ENCODE data around the gene GFRA4.

Gene GFRA4

DNA sequence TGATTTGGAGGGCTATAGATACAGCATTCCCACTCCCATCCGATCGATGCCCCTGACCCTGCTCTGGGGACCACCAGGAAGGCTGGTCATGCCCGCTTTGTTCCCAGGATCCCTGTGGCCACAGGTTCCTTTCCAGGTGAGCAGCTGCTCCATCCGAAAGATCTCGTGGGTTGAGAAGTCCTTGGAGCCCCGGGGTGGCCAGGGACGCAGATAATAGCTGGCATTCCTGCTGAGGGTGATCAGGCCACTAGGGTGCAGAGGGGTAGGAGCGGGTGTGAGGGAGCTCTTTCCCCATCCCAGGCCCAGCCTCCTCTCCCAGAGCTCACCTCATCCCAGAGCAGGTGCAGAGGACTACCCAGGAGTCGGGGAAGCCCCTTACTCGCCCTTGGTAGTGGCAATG is 11.2 kb upstream of the GFRA4 start:
- Histone ChIP-seq H3K4me1 (ENCODE audit: control insufficient read depth in 2 of 2, insufficient read depth in 2 of 2, low read length in 2 of 2) (peaks cover 0 to 5% of the 10 kb centered on the region in 2 donors), H3K27me3 (ENCODE audit: control insufficient read depth in 2 of 2, insufficient read depth in 2 of 2, low read length in 2 of 2) (peaks cover 12 to 23% of the 10 kb centered on the region in 2 donors), H3K9me3 (ENCODE audit: control insufficient read depth in 2 of 2, low read length in 2 of 2) (no peaks in the 10 kb centered on the region), H3K27ac (ENCODE audit: low read depth in 2 of 2, low read length in 2 of 2) (no peak overlapping the region), H3K36me3 (ENCODE audit: control insufficient read depth in 2 of 2, insufficient read depth in 2 of 2, low read length in 2 of 2) (no peaks in the 10 kb centered on the region), H3K9ac (ENCODE audit: low read depth in 1 of 2, low read length in 2 of 2) (no peak overlapping the region), H3K4me3 (ENCODE audit: low read length in 2 of 2) (no peak overlapping the region)

DNA sequence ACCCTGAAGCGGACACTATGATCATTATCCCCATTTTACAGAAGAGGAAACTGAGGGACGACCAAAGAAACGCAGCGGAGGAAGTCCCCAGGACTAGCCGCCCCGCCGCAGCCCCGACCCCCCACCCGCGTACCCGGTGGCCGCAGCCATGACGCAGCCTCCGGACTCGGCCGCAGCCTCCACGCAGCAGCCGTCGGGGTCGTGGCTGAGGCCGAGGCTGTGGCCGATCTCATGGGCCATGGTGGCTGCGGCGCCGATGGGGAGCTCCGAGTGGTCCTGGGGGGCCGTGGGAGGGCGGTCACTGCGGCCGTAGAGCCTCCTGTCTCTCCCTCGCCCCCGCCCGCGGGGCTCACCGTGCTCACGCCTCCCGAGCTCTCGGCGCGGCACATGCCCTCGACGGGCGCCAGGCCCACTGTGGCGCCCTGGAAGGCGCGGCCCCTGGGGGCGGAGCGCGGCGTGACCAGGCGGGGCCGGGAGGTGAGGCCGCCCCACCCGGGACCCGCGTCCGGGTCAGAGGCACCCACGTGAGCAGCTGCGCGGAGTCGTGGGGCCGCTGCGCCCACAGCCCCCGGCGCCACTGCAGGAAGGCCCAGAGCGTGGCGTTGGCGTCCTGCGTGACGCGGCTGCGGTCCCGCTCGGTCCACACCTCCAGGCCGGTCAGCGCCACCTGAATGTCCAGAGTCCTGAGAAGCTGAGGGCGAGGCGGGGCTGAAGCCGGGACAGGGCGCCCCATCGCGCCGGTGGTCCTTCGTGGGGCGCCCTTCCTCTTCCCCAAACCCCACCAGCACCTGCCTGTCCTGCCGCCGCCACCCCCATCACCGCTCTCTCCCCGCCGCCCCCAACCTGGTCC is 10.2 kb upstream of the GFRA4 start:
- H3K27ac ChIP-seq (ENCODE audit: low read depth in 2 of 2, low read length in 2 of 2) = no peak overlapping the region
- H3K4me1 ChIP-seq (ENCODE audit: control insufficient read depth in 2 of 2, insufficient read depth in 2 of 2, low read length in 2 of 2) = peaks cover 0 to 5% of the 10 kb centered on the region in 2 donors
- no peaks in the 10 kb centered on the region for H3K9me3 ChIP-seq (ENCODE audit: control insufficient read depth in 2 of 2, low read length in 2 of 2)
- H3K27me3 ChIP-seq (ENCODE audit: control insufficient read depth in 2 of 2, insufficient read depth in 2 of 2, low read length in 2 of 2) = peaks cover 12 to 23% of the 10 kb centered on the region in 2 donors
- H3K4me3 ChIP-seq (ENCODE audit: low read length in 2 of 2) = no peak overlapping the region
- no peaks in the 10 kb centered on the region for H3K36me3 ChIP-seq (ENCODE audit: control insufficient read depth in 2 of 2, insufficient read depth in 2 of 2, low read length in 2 of 2)
- no peak overlapping the region for H3K9ac ChIP-seq (ENCODE audit: low read depth in 1 of 2, low read length in 2 of 2)

DNA sequence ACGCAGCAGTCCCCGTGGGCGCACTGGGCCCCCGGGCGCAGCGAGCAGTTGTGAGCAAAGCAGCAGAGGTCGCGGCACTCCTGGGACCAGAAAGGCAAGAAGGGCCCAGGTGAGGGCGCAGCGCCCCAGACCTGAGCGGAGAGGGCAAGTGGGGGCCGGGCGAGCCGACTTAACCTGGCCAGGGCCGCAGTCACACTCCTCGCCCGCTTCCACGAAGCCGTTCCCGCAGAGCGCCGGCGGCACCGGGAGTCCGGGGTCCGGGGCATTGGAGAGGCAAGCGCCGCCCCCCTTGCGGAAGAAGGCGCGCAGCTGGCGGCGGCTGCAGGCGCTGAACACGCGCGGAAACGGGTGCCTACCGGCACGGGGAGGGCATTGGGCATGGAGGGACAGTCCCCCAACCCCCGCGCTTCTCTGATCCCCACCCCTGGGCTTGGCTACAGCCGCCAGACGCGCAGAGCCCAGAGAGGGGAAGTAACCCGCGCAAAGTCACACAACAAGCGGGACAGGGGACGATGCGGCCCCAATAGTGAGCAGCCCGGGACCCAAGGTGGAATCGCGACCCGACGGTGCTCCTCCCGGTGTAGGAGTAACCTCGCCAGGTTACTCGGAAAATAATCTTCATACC is 9.5 kb upstream of the GFRA4 start:
- Histone ChIP-seq H3K9me3 (ENCODE audit: control insufficient read depth in 2 of 2, low read length in 2 of 2) (no peaks in the 10 kb centered on the region), H3K4me3 (ENCODE audit: low read length in 2 of 2) (no peak overlapping the region), H3K27ac (ENCODE audit: low read depth in 2 of 2, low read length in 2 of 2) (no peak overlapping the region), H3K27me3 (ENCODE audit: control insufficient read depth in 2 of 2, insufficient read depth in 2 of 2, low read length in 2 of 2) (peaks cover 12 to 23% of the 10 kb centered on the region in 2 donors), H3K9ac (ENCODE audit: low read depth in 1 of 2, low read length in 2 of 2) (no peak overlapping the region), H3K36me3 (ENCODE audit: control insufficient read depth in 2 of 2, insufficient read depth in 2 of 2, low read length in 2 of 2) (no peaks in the 10 kb centered on the region), H3K4me1 (ENCODE audit: control insufficient read depth in 2 of 2, insufficient read depth in 2 of 2, low read length in 2 of 2) (peaks cover 0 to 5% of the 10 kb centered on the region in 2 donors)

- H3K27ac ChIP-seq (ENCODE audit: low read depth in 2 of 2, low read length in 2 of 2) = no peak overlapping the region
- H3K4me1 ChIP-seq (ENCODE audit: control insufficient read depth in 2 of 2, insufficient read depth in 2 of 2, low read length in 2 of 2) = peaks cover 0 to 4% of the 10 kb centered on the region in 2 donors
- H3K4me3 ChIP-seq (ENCODE audit: low read length in 2 of 2) = no peak overlapping the region
- H3K36me3 ChIP-seq (ENCODE audit: control insufficient read depth in 2 of 2, insufficient read depth in 2 of 2, low read length in 2 of 2) = no peaks in the 10 kb centered on the region
- no peak overlapping the region for H3K9ac ChIP-seq (ENCODE audit: low read depth in 1 of 2, low read length in 2 of 2)
- H3K27me3 ChIP-seq (ENCODE audit: control insufficient read depth in 2 of 2, insufficient read depth in 2 of 2, low read length in 2 of 2) = peaks cover 12 to 24% of the 10 kb centered on the region in 2 donors
- no peaks in the 10 kb centered on the region for H3K9me3 ChIP-seq (ENCODE audit: control insufficient read depth in 2 of 2, low read length in 2 of 2)
Observed at GRCh38 chr20:3671986-3672546, 8.9 kb upstream of the GFRA4 start.

DNA sequence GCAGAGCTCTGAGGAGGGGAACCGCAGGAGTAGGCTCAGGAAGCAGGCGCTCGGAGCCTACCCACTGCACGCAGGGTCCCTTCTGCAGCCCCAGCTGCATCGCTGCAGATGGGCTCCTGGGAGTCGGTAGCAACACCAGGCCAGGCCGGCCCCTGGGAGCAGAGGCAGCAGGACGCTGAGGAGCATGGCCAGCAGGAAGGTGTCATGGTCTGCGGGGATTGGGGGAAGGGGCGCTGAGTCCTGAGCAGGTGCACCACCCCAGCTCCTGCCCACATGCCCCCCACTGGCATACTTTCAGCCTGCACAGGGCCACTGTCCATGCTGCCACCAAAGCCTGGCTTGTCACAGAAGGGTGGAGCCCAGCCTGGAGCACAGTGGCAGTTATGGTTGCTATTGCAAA is 7.7 kb upstream of the GFRA4 start:
- Histone ChIP-seq H3K9me3 (ENCODE audit: control insufficient read depth in 2 of 2, low read length in 2 of 2) (no peaks in the 10 kb centered on the region), H3K4me3 (ENCODE audit: low read length in 2 of 2) (no peak overlapping the region), H3K4me1 (ENCODE audit: control insufficient read depth in 2 of 2, insufficient read depth in 2 of 2, low read length in 2 of 2) (no peaks in the 10 kb centered on the region), H3K27me3 (ENCODE audit: control insufficient read depth in 2 of 2, insufficient read depth in 2 of 2, low read length in 2 of 2) (peaks cover 12 to 26% of the 10 kb centered on the region in 2 donors), H3K9ac (ENCODE audit: low read depth in 1 of 2, low read length in 2 of 2) (no peak overlapping the region), H3K27ac (ENCODE audit: low read depth in 2 of 2, low read length in 2 of 2) (no peak overlapping the region), H3K36me3 (ENCODE audit: control insufficient read depth in 2 of 2, insufficient read depth in 2 of 2, low read length in 2 of 2) (no peaks in the 10 kb centered on the region)

GRCh38 chr20:3670511-3670910 is 7.3 kb upstream of the GFRA4 start:
- Histone ChIP-seq H3K9ac (ENCODE audit: low read depth in 1 of 2, low read length in 2 of 2) (no peak overlapping the region), H3K4me3 (ENCODE audit: low read length in 2 of 2) (no peak overlapping the region), H3K27ac (ENCODE audit: low read depth in 2 of 2, low read length in 2 of 2) (no peak overlapping the region), H3K36me3 (ENCODE audit: control insufficient read depth in 2 of 2, insufficient read depth in 2 of 2, low read length in 2 of 2) (no peaks in the 10 kb centered on the region), H3K27me3 (ENCODE audit: control insufficient read depth in 2 of 2, insufficient read depth in 2 of 2, low read length in 2 of 2) (peaks cover 12 to 25% of the 10 kb centered on the region in 2 donors), H3K9me3 (ENCODE audit: control insufficient read depth in 2 of 2, low read length in 2 of 2) (no peaks in the 10 kb centered on the region), H3K4me1 (ENCODE audit: control insufficient read depth in 2 of 2, insufficient read depth in 2 of 2, low read length in 2 of 2) (no peaks in the 10 kb centered on the region)

GRCh38 chr20:3669710-3670367 is 6.6 kb upstream of the GFRA4 start:
- Histone ChIP-seq H3K9ac (ENCODE audit: low read depth in 1 of 2, low read length in 2 of 2) (no peak overlapping the region), H3K27ac (ENCODE audit: low read depth in 2 of 2, low read length in 2 of 2) (no peak overlapping the region), H3K9me3 (ENCODE audit: control insufficient read depth in 2 of 2, low read length in 2 of 2) (no peaks in the 10 kb centered on the region), H3K4me1 (ENCODE audit: control insufficient read depth in 2 of 2, insufficient read depth in 2 of 2, low read length in 2 of 2) (no peaks in the 10 kb centered on the region), H3K36me3 (ENCODE audit: control insufficient read depth in 2 of 2, insufficient read depth in 2 of 2, low read length in 2 of 2) (no peaks in the 10 kb centered on the region), H3K4me3 (ENCODE audit: low read length in 2 of 2) (no peak overlapping the region), H3K27me3 (ENCODE audit: control insufficient read depth in 2 of 2, insufficient read depth in 2 of 2, low read length in 2 of 2) (peaks cover 12 to 19% of the 10 kb centered on the region in 2 donors)

DNA sequence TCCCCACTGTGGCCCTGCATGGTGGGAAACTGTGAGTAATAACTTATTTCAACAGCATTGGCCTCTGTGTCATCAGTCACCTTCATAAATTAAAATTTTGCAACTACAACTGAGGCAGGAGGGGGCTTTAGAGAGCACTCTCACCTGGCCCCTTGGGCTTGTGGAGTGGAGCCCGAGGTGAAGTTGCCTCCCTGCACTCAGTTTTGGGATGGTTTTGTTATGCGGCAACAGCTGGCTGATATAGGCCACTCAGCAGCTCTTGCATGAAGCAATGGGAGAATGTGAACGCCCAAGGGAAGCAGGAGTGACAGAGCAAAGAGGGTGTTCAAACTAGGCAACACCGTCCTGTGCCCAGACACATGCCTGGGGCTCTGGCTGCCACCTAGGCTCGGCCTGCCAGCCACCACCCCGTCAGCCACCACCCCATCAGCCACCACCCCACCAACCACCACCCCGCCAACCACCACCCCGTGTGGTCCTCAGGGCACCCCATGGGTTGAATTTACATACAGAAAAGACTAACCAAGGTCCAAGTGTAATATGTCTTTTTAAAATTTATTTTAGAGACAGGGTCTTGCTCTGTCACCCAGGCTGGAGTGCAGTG is 4.3 kb upstream of the GFRA4 start:
- no peak overlapping the region for H3K9ac ChIP-seq (ENCODE audit: low read depth in 1 of 2, low read length in 2 of 2)
- H3K4me1 ChIP-seq (ENCODE audit: control insufficient read depth in 2 of 2, insufficient read depth in 2 of 2, low read length in 2 of 2) = no peaks in the 10 kb centered on the region
- H3K27me3 ChIP-seq (ENCODE audit: control insufficient read depth in 2 of 2, insufficient read depth in 2 of 2, low read length in 2 of 2) = peaks cover 9 to 11% of the 10 kb centered on the region in 2 donors
- no peak overlapping the region for H3K27ac ChIP-seq (ENCODE audit: low read depth in 2 of 2, low read length in 2 of 2)
- no peak overlapping the region for H3K4me3 ChIP-seq (ENCODE audit: low read length in 2 of 2)
- no peaks in the 10 kb centered on the region for H3K9me3 ChIP-seq (ENCODE audit: control insufficient read depth in 2 of 2, low read length in 2 of 2)
- no peaks in the 10 kb centered on the region for H3K36me3 ChIP-seq (ENCODE audit: control insufficient read depth in 2 of 2, insufficient read depth in 2 of 2, low read length in 2 of 2)

DNA sequence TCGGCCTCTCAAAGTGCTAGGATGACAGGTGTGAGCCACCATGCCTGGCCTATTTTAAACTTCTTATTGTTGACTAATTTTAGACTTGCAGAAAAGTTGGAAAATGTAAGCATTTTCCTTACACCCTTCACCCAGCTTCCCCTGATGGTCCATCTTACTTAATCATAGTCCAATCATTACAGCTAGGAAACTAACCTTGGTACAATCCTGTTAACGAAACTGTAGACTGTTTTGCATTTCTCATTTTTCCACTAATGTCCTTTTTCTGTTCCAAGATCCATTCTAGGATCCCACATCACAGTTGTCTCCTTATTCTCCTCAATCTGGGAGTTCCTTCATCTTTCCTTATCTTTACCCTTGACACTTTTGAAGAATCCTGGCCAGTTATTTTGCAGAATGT is 659 bp upstream of the GFRA4 start:
- peaks cover 13 to 19% of the 10 kb centered on the region in 2 donors for H3K27me3 ChIP-seq (ENCODE audit: control insufficient read depth in 2 of 2, insufficient read depth in 2 of 2, low read length in 2 of 2)
- H3K9me3 ChIP-seq (ENCODE audit: control insufficient read depth in 2 of 2, low read length in 2 of 2) = no peaks in the 10 kb centered on the region
- H3K27ac ChIP-seq (ENCODE audit: low read depth in 2 of 2, low read length in 2 of 2) = no peak overlapping the region
- no peaks in the 10 kb centered on the region for H3K4me1 ChIP-seq (ENCODE audit: control insufficient read depth in 2 of 2, insufficient read depth in 2 of 2, low read length in 2 of 2)
- H3K9ac ChIP-seq (ENCODE audit: low read depth in 1 of 2, low read length in 2 of 2) = no peak overlapping the region
- H3K4me3 ChIP-seq (ENCODE audit: low read length in 2 of 2) = no peak overlapping the region
- H3K36me3 ChIP-seq (ENCODE audit: control insufficient read depth in 2 of 2, insufficient read depth in 2 of 2, low read length in 2 of 2) = no peaks in the 10 kb centered on the region

Measured in mucosa of rectum (tissue), 2 donors.